ENCODE data around the gene GPR84. TPM values are rescaled to one million over a fixed set of nuclear protein-coding genes. Genes with fewer than 3 reads are reported as not detected.

Gene GPR84
- total and polyA plus RNA-seq, 2 donors (not counting 3 experiments of a cell fraction or from before 2014, with no cell fraction given), result not detected

DNA sequence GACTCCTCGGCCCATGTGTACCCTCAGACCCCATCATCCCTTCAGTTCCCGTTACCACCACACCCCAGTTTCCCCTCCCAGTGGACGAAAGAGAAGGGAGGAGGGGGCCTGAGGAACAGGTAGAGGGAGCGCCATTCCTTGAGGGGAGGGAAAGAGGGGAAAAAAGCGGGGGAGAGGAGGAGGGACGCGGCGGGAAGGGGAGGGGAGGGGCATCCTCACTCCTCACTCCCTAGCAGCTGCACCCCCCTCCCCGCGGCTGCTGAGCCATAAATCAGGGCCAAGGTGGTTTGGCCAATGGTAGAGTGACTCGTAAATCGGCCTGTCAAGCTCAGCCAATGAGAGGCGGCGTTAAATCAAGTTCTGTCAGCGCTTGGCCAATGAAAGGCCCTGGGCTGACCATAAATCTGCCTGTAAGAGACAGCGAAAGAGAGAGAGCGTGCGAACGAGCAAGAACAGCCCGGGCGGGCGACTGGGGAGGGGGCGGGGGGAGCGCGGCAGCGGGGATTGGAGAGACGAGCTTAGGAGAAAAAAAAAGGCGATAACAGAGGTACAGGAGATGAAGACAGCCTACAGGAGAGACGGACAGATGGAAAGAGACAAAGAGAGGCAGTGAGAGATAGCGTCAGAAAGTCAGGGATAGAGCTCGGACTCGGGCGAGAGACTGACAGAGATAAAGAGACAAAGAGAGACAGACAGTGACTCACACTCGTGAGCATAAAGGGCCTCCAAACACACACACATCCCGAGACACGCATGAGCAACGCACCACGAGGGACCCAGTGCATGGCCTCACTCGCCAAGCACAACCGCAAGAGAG, 5.1 kb downstream of the GPR84 start:
- POLR2A ChIA-PET, result interaction anchor here (1.1 to 1.3 kb wide), 3 partner anchors 11 to 78 kb away, joined by 5 to 11 read pairs (median 7); partner anchors contain the start of genes CBX5, COPZ1 and HNRNPA1
- CTCF ChIA-PET, result interaction anchor here (0.8 to 7.8 kb wide), 15 partner anchors 9 to 374 kb away, joined by 3 to 61 read pairs (median 8); partner anchors contain the start of genes CBX5, COPZ1, HNRNPA1 and HOXC10

More for the DNA sequence above, 5.1 kb downstream of the GPR84 start:
- FAIRE-seq (peak; percentile 99), DNase-seq (ENCODE audit: low read depth, low spot score) (peak; percentile 99)
- Histone ChIP-seq H3K4me1 (ENCODE audit: control insufficient read depth, extremely low read depth, insufficient read depth, low read length) (peaks cover 27% of the 10 kb centered on the region), H3K9me1 (replicated peaks; ENCODE audit: control insufficient read depth, extremely low read depth, insufficient read depth, low read length) (no peaks in the 10 kb centered on the region), H3K79me2 (ENCODE audit: control insufficient read depth, insufficient read depth, low read length) (no peaks in the 10 kb centered on the region), H3K9ac (replicated peaks; ENCODE audit: extremely low read depth, insufficient read depth, low read length) (peak overlapping the region; percentile 81), H3K4me3 (replicated peaks in 1 of 3; ENCODE audit: insufficient read depth in 1 of 3, low read depth in 1 of 3, low read length in 3 of 3) (peak overlapping the region; percentile 27 to 69 (median 69)), H3K9me3 (replicated peaks; ENCODE audit: control insufficient read depth, insufficient read depth, low read length) (no peaks in the 10 kb centered on the region), H2AFZ (ENCODE audit: low read depth, low read length) (peak overlapping the region; percentile 87), H4K20me1 (replicated peaks; ENCODE audit: control insufficient read depth, extremely low read depth, insufficient read depth, low read length) (no peaks in the 10 kb centered on the region), H3K4me2 (ENCODE audit: insufficient read depth, low read length) (peak overlapping the region; percentile 79), H3K27me3 (ENCODE audit: control insufficient read depth in 2 of 2, insufficient read depth in 2 of 2, low read length in 2 of 2) (no peaks in the 10 kb centered on the region), H3K27ac (ENCODE audit: insufficient read depth, low read depth, low read length) (peak overlapping the region; percentile 82), H3K36me3 (ENCODE audit: control insufficient read depth in 2 of 2, extremely low read depth in 1 of 2, insufficient read depth in 2 of 2, low read length in 2 of 2) (no peaks in the 10 kb centered on the region)
- TF ChIP-seq, protein P1, sequence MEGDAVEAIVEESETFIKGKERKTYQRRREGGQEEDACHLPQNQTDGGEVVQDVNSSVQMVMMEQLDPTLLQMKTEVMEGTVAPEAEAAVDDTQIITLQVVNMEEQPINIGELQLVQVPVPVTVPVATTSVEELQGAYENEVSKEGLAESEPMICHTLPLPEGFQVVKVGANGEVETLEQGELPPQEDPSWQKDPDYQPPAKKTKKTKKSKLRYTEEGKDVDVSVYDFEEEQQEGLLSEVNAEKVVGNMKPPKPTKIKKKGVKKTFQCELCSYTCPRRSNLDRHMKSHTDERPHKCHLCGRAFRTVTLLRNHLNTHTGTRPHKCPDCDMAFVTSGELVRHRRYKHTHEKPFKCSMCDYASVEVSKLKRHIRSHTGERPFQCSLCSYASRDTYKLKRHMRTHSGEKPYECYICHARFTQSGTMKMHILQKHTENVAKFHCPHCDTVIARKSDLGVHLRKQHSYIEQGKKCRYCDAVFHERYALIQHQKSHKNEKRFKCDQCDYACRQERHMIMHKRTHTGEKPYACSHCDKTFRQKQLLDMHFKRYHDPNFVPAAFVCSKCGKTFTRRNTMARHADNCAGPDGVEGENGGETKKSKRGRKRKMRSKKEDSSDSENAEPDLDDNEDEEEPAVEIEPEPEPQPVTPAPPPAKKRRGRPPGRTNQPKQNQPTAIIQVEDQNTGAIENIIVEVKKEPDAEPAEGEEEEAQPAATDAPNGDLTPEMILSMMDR (IDR thresholded peaks at IDR 0.05; ENCODE audit: extremely low read depth in 1 of 2, insufficient read depth in 1 of 2, low read depth in 1 of 2, low read length in 2 of 2), result no peak
- TF ChIP-seq FOS (IDR thresholded peaks at IDR 0.05; ENCODE audit: borderline replicate concordance, insufficient read depth, low read length) (peak; percentile 71), GATA2 (IDR thresholded peaks at IDR 0.05; ENCODE audit: insufficient read depth, insufficient read length, low read depth, low read length) (no peak), JUN (IDR thresholded peaks at IDR 0.05; ENCODE audit: borderline replicate concordance, insufficient read depth, insufficient read length, low read depth) (peak; percentile 49), POLR2AphosphoS5 (IDR thresholded peaks at IDR 0.05; ENCODE audit: insufficient read depth, low read depth, low read length) (peak; percentile 63), MYC (IDR thresholded peaks at IDR 0.05; ENCODE audit: low read depth, low read length) (peak; percentile 65), POLR2A (IDR thresholded peaks at IDR 0.05; ENCODE audit: low read depth, low read length) (peak; percentile 78), EZH2 (IDR thresholded peaks at IDR 0.05; ENCODE audit: borderline replicate concordance, low read depth, low read length, severe bottlenecking) (no peak)
- TF ChIP-seq, protein P2, sequence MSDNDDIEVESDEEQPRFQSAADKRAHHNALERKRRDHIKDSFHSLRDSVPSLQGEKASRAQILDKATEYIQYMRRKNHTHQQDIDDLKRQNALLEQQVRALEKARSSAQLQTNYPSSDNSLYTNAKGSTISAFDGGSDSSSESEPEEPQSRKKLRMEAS (IDR thresholded peaks at IDR 0.05; ENCODE audit: insufficient read depth, insufficient read length), result peak; percentile 82
- intact Hi-C loops (cut with micrococcal nuclease) (loop anchor here (1.0 to 2.0 kb wide), 5 partner anchors 23 to 139 kb away; partner anchors contain the start of genes CBX5, COPZ1 and HNRNPA1), dilution Hi-C loops (cut with MboI; ENCODE audit: extremely low pct_ligation_motif_present, low sequenced_read_pairs) (no loop called here)
- BruUV-seq (replicated peaks), result no TSS peak

Data from endothelial cell of umbilical vein (primary cell).